Measurements from ENCODE around the gene ATP6V0E2.

Gene ATP6V0E2

DNA sequence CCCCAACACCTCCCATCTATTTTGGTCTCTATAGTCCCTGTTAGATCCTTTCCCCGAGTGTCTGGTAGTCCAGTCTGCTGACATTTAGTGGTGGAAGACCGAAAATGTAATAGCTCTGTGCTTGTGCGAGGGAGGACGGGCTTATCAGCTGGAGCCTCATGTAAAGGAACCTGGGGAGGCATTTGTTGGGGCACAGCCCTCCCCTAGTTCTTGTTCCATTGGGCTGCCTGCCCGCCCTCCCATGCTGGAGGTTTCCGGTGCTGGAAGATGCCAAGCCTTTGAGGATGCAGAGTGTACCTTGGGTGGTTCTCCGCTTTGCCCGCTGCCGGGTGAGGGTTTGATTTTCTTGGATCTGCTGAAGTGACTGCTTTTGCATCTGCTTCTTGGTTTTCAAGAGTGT lies 30.2 kb upstream of the ATP6V0E2 start:
- Histone ChIP-seq H3K27ac (ENCODE audit: low read depth, low read length, poor library complexity, severe bottlenecking) (no peak overlapping the region), H3K9me3 (ENCODE audit: low read length) (no peaks in the 10 kb centered on the region), H4K20me1 (ENCODE audit: insufficient read depth, low read length) (no peaks in the 10 kb centered on the region), H3K4me2 (ENCODE audit: low read length) (no peak overlapping the region), H3K4me1 (ENCODE audit: insufficient read depth, low read length, severe bottlenecking) (peaks cover 9% of the 10 kb centered on the region), H3F3A (ENCODE audit: insufficient read depth, low read length) (no peaks in the 10 kb centered on the region), H3K4me3 (ENCODE audit: low read depth, low read length, poor library complexity, severe bottlenecking) (no peak overlapping the region), H3K27me3 (ENCODE audit: insufficient read depth, low read length) (peaks cover 4% of the 10 kb centered on the region; the same call in 1 of the 2 replicates), H3K9me2 (ENCODE audit: low read depth, low read length) (no peaks in the 10 kb centered on the region), H3K36me3 (ENCODE audit: insufficient read depth, low read length) (no peaks in the 10 kb centered on the region), H2AFZ (ENCODE audit: low read length) (no peak overlapping the region), H3K79me2 (ENCODE audit: insufficient read depth, low read length) (no peaks in the 10 kb centered on the region), H3K9ac (ENCODE audit: low read length) (no peak overlapping the region)
- TF ChIP-seq EZH2 (IDR thresholded peaks at IDR 0.05; ENCODE audit: borderline replicate concordance, low read length) (no peak), CTCF (IDR thresholded peaks at IDR 0.05; ENCODE audit: low read length) (no peak)

- Histone ChIP-seq H4K20me1 (ENCODE audit: insufficient read depth, low read length) (no peaks in the 10 kb centered on the region), H3K4me2 (ENCODE audit: low read length) (no peak overlapping the region), H3K9me2 (ENCODE audit: low read depth, low read length) (no peaks in the 10 kb centered on the region), H3K79me2 (ENCODE audit: insufficient read depth, low read length) (no peaks in the 10 kb centered on the region), H3K27me3 (ENCODE audit: insufficient read depth, low read length) (peaks cover 4% of the 10 kb centered on the region; the same call in 1 of the 2 replicates), H3K4me1 (ENCODE audit: insufficient read depth, low read length, severe bottlenecking) (peaks cover 1% of the 10 kb centered on the region), H3F3A (ENCODE audit: insufficient read depth, low read length) (no peaks in the 10 kb centered on the region), H3K27ac (ENCODE audit: low read depth, low read length, poor library complexity, severe bottlenecking) (no peak overlapping the region), H3K4me3 (ENCODE audit: low read depth, low read length, poor library complexity, severe bottlenecking) (no peak overlapping the region), H3K9me3 (ENCODE audit: low read length) (no peaks in the 10 kb centered on the region), H3K9ac (ENCODE audit: low read length) (no peak overlapping the region), H3K36me3 (ENCODE audit: insufficient read depth, low read length) (no peaks in the 10 kb centered on the region), H2AFZ (ENCODE audit: low read length) (no peak overlapping the region)
- TF ChIP-seq EZH2 (IDR thresholded peaks at IDR 0.05; ENCODE audit: borderline replicate concordance, low read length) (no peak), CTCF (IDR thresholded peaks at IDR 0.05; ENCODE audit: low read length) (no peak)
Observed at GRCh38 chr7:149844445-149844844, 29.3 kb upstream of the ATP6V0E2 start.

DNA sequence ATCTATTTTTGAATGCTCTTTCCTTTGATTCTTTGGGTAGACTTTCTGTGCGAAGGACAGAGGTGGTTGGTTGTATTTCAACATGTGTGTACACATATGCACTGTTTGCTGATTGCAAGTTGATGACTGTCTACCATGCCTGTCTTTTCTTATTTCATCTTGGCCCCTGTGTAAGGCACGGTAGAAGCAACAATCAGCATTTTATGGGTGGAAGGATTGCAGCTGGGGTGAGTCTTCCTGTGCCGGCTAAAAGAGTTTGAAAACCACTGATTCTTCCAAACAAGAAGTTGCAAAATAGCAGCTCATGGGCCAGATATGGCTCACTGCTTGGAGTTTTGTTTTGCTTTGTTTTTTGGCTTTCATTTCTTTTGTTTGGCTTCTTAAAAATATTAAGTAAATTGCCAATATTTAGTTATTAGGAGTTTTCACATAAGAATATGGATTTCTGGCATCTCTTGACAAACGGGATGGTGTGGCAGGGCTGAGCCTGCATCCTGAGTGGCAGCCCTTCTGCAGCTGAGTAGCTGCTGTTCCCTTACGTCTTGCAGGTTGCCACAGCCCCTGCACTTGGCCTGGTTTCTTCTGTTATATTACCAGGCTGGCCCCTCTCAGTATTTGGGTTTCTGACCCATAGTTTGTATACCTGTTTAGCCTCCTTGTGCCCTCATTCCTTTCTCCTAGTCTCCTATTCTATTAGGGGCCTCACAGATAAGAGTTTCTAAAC lies 28.4 kb upstream of the ATP6V0E2 start:
- H3K9ac ChIP-seq (ENCODE audit: low read length) = no peak overlapping the region
- H3K4me2 ChIP-seq (ENCODE audit: low read length) = no peak overlapping the region
- H3K9me3 ChIP-seq (ENCODE audit: low read length) = no peaks in the 10 kb centered on the region
- no peak overlapping the region for H3K4me3 ChIP-seq (ENCODE audit: low read depth, low read length, poor library complexity, severe bottlenecking)
- no peaks in the 10 kb centered on the region for H3K9me2 ChIP-seq (ENCODE audit: low read depth, low read length)
- H3K27me3 ChIP-seq (ENCODE audit: insufficient read depth, low read length) = peaks cover 4% of the 10 kb centered on the region; the same call in 1 of the 2 replicates
- H3K36me3 ChIP-seq (ENCODE audit: insufficient read depth, low read length) = no peaks in the 10 kb centered on the region
- no peaks in the 10 kb centered on the region for H3K79me2 ChIP-seq (ENCODE audit: insufficient read depth, low read length)
- H2AFZ ChIP-seq (ENCODE audit: low read length) = no peak overlapping the region
- no peaks in the 10 kb centered on the region for H3K4me1 ChIP-seq (ENCODE audit: insufficient read depth, low read length, severe bottlenecking)
- no peaks in the 10 kb centered on the region for H3F3A ChIP-seq (ENCODE audit: insufficient read depth, low read length)
- H3K27ac ChIP-seq (ENCODE audit: low read depth, low read length, poor library complexity, severe bottlenecking) = no peak overlapping the region
- TF ChIP-seq EZH2 (IDR thresholded peaks at IDR 0.05; ENCODE audit: borderline replicate concordance, low read length) = no peak
- TF ChIP-seq CTCF (IDR thresholded peaks at IDR 0.05; ENCODE audit: low read length) = no peak
- no peaks in the 10 kb centered on the region for H4K20me1 ChIP-seq (ENCODE audit: insufficient read depth, low read length)

Data from OCI-LY1 (cell line).